ENCODE measurements around the gene SULT4A1.

DNA sequence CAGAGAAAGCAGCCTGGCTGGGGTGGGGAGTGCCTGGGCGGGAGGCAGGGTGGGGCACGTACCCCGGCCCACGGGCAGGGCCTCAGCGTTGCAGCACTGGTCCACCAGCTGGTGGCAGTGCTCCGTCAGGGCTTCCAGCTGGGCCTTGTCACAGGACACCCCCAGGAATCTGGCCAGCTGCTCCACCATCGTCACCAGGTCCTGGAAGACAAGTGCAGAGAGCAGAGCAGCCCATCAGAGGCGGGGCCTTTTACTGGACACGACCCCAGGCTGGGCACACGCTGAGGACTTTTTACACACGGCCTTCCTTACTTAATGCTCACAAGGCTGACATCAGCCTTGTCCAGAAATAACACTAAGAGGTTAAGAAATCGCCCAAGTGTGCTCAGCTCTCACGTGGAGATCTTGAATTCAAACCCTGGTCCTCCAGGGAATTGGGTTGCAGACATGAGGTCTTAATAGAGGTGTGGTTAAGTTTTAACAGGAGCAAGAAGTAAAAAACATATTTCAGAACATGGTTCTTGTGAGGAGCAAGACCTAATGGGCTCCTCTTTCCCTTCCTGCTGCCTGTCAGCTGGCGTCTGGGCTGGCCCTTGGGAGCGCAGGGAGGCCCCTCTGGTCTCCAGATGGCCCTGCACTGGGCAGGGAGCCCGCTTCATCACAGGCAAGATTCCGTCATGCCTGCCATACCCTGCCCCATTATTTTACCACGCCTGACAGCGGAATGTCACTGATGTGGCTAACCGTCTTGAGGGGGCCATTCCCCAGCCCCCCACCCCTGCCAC is 33.1 kb downstream of the SULT4A1 start:
- TF ChIP-seq, protein P1, sequence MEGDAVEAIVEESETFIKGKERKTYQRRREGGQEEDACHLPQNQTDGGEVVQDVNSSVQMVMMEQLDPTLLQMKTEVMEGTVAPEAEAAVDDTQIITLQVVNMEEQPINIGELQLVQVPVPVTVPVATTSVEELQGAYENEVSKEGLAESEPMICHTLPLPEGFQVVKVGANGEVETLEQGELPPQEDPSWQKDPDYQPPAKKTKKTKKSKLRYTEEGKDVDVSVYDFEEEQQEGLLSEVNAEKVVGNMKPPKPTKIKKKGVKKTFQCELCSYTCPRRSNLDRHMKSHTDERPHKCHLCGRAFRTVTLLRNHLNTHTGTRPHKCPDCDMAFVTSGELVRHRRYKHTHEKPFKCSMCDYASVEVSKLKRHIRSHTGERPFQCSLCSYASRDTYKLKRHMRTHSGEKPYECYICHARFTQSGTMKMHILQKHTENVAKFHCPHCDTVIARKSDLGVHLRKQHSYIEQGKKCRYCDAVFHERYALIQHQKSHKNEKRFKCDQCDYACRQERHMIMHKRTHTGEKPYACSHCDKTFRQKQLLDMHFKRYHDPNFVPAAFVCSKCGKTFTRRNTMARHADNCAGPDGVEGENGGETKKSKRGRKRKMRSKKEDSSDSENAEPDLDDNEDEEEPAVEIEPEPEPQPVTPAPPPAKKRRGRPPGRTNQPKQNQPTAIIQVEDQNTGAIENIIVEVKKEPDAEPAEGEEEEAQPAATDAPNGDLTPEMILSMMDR (IDR thresholded peaks at IDR 0.05) = no peak
- TF ChIP-seq POLR2AphosphoS5 (IDR thresholded peaks at IDR 0.05) (peak; percentile 51 to 68), POLR2A (IDR thresholded peaks at IDR 0.05; ENCODE audit: low read depth) (no peak)
